Spleen (tissue), 11 donors: ENCODE results near the gene OR5K2. TPM values are rescaled to one million over a fixed set of nuclear protein-coding genes. Genes with fewer than 3 reads are reported as not detected.

Experiments
- DNase-seq: peaks from one replicate; pipeline ENCODE4 v3.0.0-alpha.2; 2020
- H3K27ac ChIP-seq, 8 donors: fragments of 200-600 bp; sonication (generic) in 7 of 8; 1 replicate in 4 of 8; 2 replicates in 4 of 8; pipeline versions ENCODE4 v1.5.0 to v1.8.0; 2016 to 2021; ENCODE audit warnings: inconsistent platforms in 4 of 8, mild to moderate bottlenecking in 4 of 8, moderate library complexity in 1 of 8
- H3K27me3 ChIP-seq, 7 donors: fragments of 200-600 bp; sonication (generic) in 6 of 7; replicated peaks in 1 of 7; 1 replicate in 4 of 7; 2 replicates in 3 of 7; pipeline versions ENCODE4 v1.5.0 to v1.8.0; 2016 to 2021; ENCODE audit warnings: inconsistent platforms in 3 of 7, mild to moderate bottlenecking in 1 of 7
- H3K36me3 ChIP-seq, 6 donors: fragments of 200-600 bp; sonication (generic) in 5 of 6; 1 replicate in 4 of 6; 2 replicates in 2 of 6; pipeline versions ENCODE4 v1.5.0 to v1.8.0; 2016 to 2021; ENCODE audit warnings: inconsistent platforms in 2 of 6
- H3K4me1 ChIP-seq, 6 donors: fragments of 200-600 bp; sonication (generic) in 5 of 6; 1 replicate in 3 of 6; 2 replicates in 3 of 6; pipeline versions ENCODE4 v1.5.0 to v1.8.0; 2016 to 2021; ENCODE audit warnings: inconsistent platforms in 3 of 6
- H3K4me3 ChIP-seq, 8 donors: fragments of 200-600 bp; sonication (generic) in 7 of 8; 1 replicate in 4 of 8; 2 replicates in 4 of 8; pipeline versions ENCODE4 v1.5.0 to v1.8.0; 2016 to 2021; ENCODE audit warnings: inconsistent platforms in 4 of 8, mild to moderate bottlenecking in 4 of 8, moderate library complexity in 2 of 8
- H3K9me3 ChIP-seq, 8 donors: fragments of 200-600 bp; sonication (generic) in 7 of 8; 1 replicate in 4 of 8; 2 replicates in 4 of 8; pipeline versions ENCODE4 v1.5.0 to v1.8.0; 2016 to 2021; ENCODE audit warnings: inconsistent platforms in 4 of 8
- POLR2A ChIP-seq, 3 donors: fragments of 450-650 bp; IDR thresholded peaks; one replicate each; pipeline ENCODE4 v1.5.1; 2017; ENCODE audit warnings: antibody characterized with exemption in 3 of 3, mild to moderate bottlenecking in 1 of 3
- POLR2AphosphoS5 ChIP-seq, 3 donors: sonication (generic); formaldehyde crosslinking; IDR thresholded peaks; one replicate each; pipeline ENCODE4 v1.5.1; 2017; ENCODE audit warnings: antibody characterized with exemption in 3 of 3
- WGBS, 5 donors: extraction: QIAGEN DNeasy Blood & Tissue Kit in 3 of 5; methylation state at CpG; one replicate each; pipeline versions ENCODE4 v1.1.5 to v1.1.7; 2013 to 2018; 5-methylcytosine and 5-hydroxymethylcytosine counted together
- intact Hi-C: fragments of 100-400 bp; cut with DNase I; formaldehyde crosslinking; loops from one replicate; pipeline ENCODE4 v1.15.0; 2023; ENCODE audit warnings: low total_unique reads
- polyA plus RNA-seq, 3 donors: library from polyadenylated mRNA; stranded (reverse); fragments of 200-250 nt; gene quantifications; one replicate each; pipeline ENCODE4 v1.2.1, GENCODE V29; 2013
- small RNA-seq, 4 donors: library from RNA; depleted of rRNA; stranded (forward); fragments of <200 nt; gene quantifications; one replicate each; pipeline ENCODE3, GENCODE V24; 2016
- total RNA-seq, 7 donors: library from RNA; depleted of rRNA in 3 of 7; stranded (reverse); fragments of >200 nt in 3 of 7; fragmentation: NEBNext Ultra II Directional in 4 of 7; extraction: Animal tissue kit (Norgen Biotek cat#: 25700) in 4 of 7; gene quantifications; one replicate each; pipeline versions ENCODE4 v1.1.0 to v1.2.1, GENCODE V29; 2016 to 2021
- TF ChIP-seq, protein P1 (sequence below), 11 experiments: fragments of 200-600 bp in 7 of 11; fragments of 450-650 bp in 4 of 11; sonication (generic) in 4 of 11; IDR thresholded peaks in 8 of 11; conservative IDR thresholded peaks in 3 of 11; 1 replicate in 7 of 11; 2 replicates in 4 of 11; pipeline versions ENCODE4 v1.4.0 to v1.8.0; 2016 to 2021; ENCODE audit warnings: antibody characterized with exemption in 11 of 11, inconsistent platforms in 4 of 11, mild to moderate bottlenecking in 1 of 11
- donor health status: healthy with polysubstance abuse.
- donor health status: DM: no; HTN: no; CAD: no; lungs with moderate emphysema.
- donor health status: DM: no; HTN: no; CAD: no.
- donor health status: Bipolar disorder and iron deficiency.
- donor health status: healthy.
- donor health status: DM: no; HTN: no; CAD: no.
- donor health status: DM: yes; HTN: yes; CAD: no.

OR5K2 gene
- total and polyA plus RNA-seq, 10 donors = not detected

DNA sequence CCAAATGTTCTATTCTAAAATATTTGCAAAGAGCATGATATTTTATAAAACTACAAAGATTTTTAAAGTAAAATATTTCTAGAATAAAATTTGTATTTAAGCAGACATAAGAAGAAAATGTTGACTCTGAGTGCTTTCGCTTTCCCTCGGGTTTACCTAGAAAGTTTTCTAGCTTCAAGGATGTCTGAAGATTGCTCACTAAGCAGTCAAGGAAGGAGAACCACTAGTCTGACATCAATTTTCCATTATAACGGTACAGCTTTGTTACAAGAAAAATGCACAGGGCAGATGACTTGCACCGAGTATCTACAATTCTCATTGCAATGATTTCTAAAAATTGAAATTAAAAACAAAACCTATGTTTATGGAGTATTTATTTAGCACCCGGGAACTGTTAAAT lies 48.5 kb downstream of the OR5K2 start:
- peak overlapping the region in 1 of 8 donors; percentile 13 for H3K27ac ChIP-seq
- H3K4me1 ChIP-seq = no peaks in the 10 kb centered on the region
- no peak overlapping the region for H3K4me3 ChIP-seq
- 65 to 79% (median 69%) methylated on average over 5 of the region's 5 CpGs for WGBS, 5 donors
- intact Hi-C loops = no loop called here
- no peak for DNase-seq
- no peak for TF ChIP-seq POLR2AphosphoS5 (IDR thresholded peaks at IDR 0.05)
- TF ChIP-seq, protein P1, sequence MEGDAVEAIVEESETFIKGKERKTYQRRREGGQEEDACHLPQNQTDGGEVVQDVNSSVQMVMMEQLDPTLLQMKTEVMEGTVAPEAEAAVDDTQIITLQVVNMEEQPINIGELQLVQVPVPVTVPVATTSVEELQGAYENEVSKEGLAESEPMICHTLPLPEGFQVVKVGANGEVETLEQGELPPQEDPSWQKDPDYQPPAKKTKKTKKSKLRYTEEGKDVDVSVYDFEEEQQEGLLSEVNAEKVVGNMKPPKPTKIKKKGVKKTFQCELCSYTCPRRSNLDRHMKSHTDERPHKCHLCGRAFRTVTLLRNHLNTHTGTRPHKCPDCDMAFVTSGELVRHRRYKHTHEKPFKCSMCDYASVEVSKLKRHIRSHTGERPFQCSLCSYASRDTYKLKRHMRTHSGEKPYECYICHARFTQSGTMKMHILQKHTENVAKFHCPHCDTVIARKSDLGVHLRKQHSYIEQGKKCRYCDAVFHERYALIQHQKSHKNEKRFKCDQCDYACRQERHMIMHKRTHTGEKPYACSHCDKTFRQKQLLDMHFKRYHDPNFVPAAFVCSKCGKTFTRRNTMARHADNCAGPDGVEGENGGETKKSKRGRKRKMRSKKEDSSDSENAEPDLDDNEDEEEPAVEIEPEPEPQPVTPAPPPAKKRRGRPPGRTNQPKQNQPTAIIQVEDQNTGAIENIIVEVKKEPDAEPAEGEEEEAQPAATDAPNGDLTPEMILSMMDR (IDR thresholded peaks at IDR 0.05 in 8 of 11, conservative IDR thresholded peaks at IDR 0.05 in 3 of 11) = no peak
- no peak for TF ChIP-seq POLR2A (IDR thresholded peaks at IDR 0.05)
- H3K9me3 ChIP-seq = no peaks in the 10 kb centered on the region
- H3K27me3 ChIP-seq = peaks cover 0 to 6% (median 0%) of the 10 kb centered on the region in 7 donors
- no peaks in the 10 kb centered on the region for H3K36me3 ChIP-seq

Small RNA genes lying within 50 kb of the gene (small RNA-seq; reads per million reads assigned to genes)
- 0 reads per million in 4 donors for gene RPL38P4

Other genes starting within 250 kb of the OR5K2 start
- not detected for gene OR5H6, start 233.4 kb upstream of the OR5K2 start, total RNA-seq
- gene OR5H6, start 233.4 kb upstream of the OR5K2 start, polyA plus RNA-seq = not detected
- gene OR5H2, start 215.2 kb upstream of the OR5K2 start, total RNA-seq = not detected
- not detected for gene OR5H2, start 215.2 kb upstream of the OR5K2 start, polyA plus RNA-seq
- gene OR5K4, start 143.8 kb upstream of the OR5K2 start, total RNA-seq = not detected
- not detected for gene OR5K4, start 143.8 kb upstream of the OR5K2 start, polyA plus RNA-seq
- not detected for gene OR5K3, start 107.0 kb upstream of the OR5K2 start, total RNA-seq
- gene OR5K3, start 107.0 kb upstream of the OR5K2 start, polyA plus RNA-seq = not detected
- gene OR5K1, start 34.5 kb upstream of the OR5K2 start, total RNA-seq = not detected
- gene OR5K1, start 34.5 kb upstream of the OR5K2 start, polyA plus RNA-seq = not detected
- 100 to 1,000 TPM in 5 of 7 donors, 10 to 100 TPM in 2; 84.0 to 174 (median 114) TPM for gene CLDND1, start 25.2 kb downstream of the OR5K2 start, total RNA-seq
- gene CLDND1, start 25.2 kb downstream of the OR5K2 start, polyA plus RNA-seq = 10 to 100 TPM; 26.1 to 30.7 (median 28.2) TPM
- gene GPR15, start 34.3 kb downstream of the OR5K2 start, total RNA-seq = 10 to 100 TPM in 1 of 7 donors, 1 to 10 TPM in 5, not detected in 1; 1.8 to 11.9 (median 5.6) TPM
- gene GPR15, start 34.3 kb downstream of the OR5K2 start, polyA plus RNA-seq = under 1 TPM; 0.30 to 0.86 (median 0.49) TPM
- gene CPOX, start 95.9 kb downstream of the OR5K2 start, total RNA-seq = 10 to 100 TPM; 14.5 to 26.0 (median 18.8) TPM
- 10 to 100 TPM in 2 of 3 donors, 1 to 10 TPM in 1; 9.8 to 14.8 (median 14.0) TPM for gene CPOX, start 95.9 kb downstream of the OR5K2 start, polyA plus RNA-seq